Limb (tissue), 2 donors: ENCODE results near the gene DCTN2.
A peak's percentile ranks its signal among the peaks of the same experiment; 100 is the strongest.
"Not testable (repeated sequence)": the region's sequence is repeated elsewhere in the genome, so short reads cannot be mapped to it uniquely, and the experiment has no call there.

Source experiments
- DNase-seq, 2 donors: peaks; one replicate each; pipeline ENCODE4 v3.0.0-alpha.2; 2016; ENCODE audit errors: extremely low spot score in 2 of 2

Gene DCTN2

DNA sequence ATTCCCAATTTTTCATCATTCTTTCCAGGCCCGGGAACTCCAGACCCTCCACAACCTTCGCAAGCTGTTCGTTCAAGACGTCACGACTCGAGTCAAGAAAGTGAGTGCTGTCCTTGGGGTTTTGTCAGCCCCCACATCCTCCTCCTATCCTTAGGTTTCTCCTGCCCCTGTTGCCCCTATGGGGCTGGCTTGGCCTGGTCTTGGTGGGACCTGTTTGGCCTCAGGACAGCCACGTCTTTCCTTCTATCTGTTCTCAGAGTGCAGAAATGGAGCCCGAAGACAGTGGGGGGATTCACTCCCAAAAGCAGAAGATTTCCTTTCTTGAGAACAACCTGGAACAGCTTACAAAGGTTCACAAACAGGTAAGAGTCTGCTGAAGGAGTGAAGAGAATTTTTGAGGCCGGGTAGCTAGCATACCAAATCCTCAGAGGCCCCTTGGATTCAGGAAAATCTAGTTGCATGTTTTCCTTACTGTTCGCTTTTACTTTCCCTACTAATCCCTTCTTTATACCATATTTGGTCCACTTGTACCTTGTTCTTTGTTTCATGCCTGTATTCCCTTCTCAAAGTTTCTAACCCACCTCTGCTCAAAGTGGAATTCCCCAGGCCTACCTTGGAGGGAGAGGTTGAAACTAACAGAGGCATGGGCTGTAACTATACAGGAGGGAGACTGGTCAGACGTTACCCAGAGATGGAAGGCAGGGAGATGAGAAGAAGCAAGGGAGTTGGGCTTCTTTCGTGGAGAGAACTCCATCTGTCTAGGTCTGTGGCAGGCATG lies 31.2 kb upstream of the DCTN2 start:
- DNase-seq = no peak

- no peak for DNase-seq
These were observed 29.7 kb upstream of the DCTN2 start for GRCh38 chr12:57576613-57577160.

GRCh38 chr12:57575771-57576612 lies 29.0 kb upstream of the DCTN2 start:
- no peak for DNase-seq

DNA sequence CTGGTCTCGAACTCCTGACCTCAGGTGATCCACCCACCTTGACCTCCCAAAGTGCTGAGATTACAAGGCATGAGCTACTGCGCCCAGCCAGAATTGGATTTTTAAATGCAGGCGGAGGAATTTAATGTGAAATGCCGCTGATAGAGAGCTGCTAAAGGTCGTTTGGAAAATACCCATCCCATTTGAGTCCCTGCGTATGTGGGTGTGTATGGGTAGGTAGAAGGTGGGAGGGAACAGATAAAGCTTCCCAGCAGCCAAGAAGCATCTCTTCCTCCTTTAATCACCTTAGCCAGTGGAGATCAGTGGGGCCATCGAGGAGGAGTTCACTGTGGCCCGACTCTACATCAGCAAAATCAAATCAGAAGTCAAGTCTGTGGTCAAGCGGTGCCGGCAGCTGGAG lies 27.8 kb upstream of the DCTN2 start:
- no peak for DNase-seq

DNA sequence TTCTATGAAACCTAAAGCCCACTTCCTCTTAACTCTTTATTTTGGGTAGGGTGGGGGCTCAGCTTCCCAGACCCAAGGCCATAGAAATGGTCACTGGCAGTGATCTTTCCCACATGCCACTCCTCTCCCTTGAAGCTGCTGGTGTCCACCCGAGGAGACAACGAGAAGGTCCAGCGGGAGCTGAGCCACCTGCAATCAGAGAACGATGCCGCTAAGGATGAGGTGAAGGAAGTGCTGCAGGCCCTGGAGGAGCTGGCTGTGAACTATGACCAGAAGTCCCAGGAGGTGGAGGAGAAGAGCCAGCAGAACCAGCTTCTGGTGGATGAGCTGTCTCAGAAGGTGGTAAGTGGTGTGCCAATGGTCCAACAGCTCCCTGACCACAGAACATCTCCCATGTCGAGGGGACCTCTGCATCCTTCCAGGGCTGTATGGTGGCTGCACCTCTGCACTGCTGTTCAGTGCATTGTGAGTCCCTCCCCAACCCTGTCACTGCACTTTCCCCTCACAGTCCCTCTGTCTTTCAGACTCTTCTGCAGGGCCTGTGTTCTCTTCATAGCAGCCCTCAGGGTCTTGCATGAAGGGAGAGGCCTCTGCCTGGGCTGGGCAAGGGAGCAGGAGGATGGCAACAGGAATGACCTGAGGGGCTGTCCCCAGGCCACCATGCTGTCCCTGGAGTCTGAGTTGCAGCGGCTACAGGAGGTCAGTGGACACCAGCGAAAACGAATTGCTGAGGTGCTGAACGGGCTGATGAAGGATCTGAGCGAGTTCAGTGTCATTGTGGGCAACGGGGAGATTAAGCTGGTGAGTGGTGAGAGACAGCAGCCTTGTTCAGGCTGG lies 25.2 kb upstream of the DCTN2 start:
- DNase-seq = no peak

DNA sequence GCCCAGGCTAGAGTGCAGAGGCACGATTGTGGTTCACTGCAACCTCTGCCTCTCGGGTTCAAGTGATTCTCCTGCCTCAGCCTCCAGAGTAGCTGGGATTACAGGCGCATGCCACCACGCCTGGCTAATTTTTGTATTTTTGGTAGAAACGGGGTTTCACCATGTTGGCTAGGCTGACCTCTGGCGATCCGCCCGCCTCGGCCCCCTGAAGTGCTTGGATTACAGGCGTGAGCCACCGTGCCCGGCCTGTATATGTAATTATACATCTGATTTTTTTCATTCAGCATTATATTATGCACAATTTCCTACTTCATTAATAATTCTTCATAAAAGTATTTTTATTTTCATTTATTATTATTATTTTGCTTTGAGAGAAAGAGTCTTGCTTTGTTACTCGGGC lies 23.4 kb upstream of the DCTN2 start:
- DNase-seq = not testable (repeated sequence)

DNA sequence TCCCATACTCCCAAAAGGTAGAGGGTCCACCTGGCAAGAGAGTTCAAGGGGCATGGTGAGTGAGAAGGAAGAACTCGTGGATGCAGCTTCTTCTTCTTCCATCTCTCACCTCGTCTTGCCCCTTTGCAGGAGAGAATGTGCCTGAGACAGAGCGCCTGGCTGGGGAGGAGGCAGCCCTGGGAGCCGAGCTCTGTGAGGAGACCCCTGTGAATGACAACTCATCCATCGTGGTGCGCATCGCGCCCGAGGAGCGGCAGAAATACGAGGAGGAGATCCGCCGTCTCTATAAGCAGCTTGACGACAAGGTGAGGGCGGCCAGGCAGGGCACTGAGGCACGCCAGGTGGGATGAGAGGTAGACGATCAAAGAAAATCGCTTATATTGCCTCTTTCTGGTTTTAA lies 22.9 kb upstream of the DCTN2 start:
- DNase-seq = no peak

- no peak for DNase-seq
These were observed 21.8 kb upstream of the DCTN2 start for GRCh38 chr12:57568838-57569237.

- DNase-seq = no peak
These were observed 17.3 kb upstream of the DCTN2 start for GRCh38 chr12:57564178-57564740.

DNA sequence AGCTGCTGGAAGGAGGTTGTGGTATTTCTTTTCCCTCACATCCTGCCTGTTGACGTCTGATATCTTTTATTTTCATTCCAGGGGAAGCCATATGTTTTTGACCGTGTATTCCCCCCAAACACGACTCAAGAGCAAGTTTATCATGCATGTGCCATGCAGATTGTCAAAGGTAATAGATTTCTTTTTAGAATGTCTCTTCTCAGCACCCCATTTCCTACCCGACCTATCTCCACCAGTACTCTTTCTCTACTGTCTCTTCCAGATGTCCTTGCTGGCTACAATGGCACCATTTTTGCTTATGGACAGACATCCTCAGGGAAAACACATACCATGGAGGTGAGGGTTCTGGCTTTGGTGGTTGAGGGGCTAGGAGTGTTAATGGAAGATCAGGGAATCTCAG lies 16.4 kb upstream of the DCTN2 start:
- no peak for DNase-seq

GRCh38 chr12:57561117-57561516 lies 14.1 kb upstream of the DCTN2 start:
- not testable (repeated sequence) for DNase-seq

GRCh38 chr12:57560516-57560915 lies 13.5 kb upstream of the DCTN2 start:
- DNase-seq = no peak

DNA sequence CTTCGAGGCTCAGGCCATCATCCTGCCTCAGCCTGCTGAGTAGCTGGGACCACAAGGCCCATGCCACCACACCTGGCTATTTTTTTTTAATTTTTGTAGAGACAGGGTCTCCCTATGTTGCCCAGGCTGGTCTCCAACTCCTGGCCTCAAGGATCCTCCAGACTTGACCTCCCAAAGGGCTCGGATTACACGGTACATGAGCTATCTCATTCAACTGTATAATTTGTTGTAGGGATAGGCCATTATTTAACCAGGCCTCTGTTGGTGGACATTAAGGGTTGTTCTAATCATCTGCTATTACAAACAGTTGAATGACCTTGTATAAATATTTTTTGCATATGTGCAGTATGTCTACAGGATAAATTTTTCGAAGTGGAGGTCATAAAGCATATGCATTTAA lies 11.9 kb upstream of the DCTN2 start:
- no peak for DNase-seq

DNA sequence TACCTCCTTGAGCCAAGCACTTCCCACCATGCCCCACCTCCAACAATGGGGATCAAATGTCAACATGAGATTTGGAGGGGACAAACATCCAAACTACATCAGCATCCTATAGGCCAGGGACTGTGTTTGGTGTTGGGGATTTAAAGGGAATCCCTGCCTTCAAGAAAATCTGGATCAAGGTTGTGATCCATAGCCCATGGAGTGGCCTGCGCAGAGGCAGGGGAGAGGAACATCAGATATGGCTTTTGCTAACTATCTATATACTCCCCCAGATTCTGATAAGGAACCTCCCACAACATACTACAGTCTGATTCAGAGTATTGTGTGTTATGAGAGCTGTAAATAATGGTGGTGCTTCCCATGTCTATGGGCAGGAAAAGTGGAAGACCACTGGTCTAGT lies 7.9 kb upstream of the DCTN2 start:
- DNase-seq = no peak

DNA sequence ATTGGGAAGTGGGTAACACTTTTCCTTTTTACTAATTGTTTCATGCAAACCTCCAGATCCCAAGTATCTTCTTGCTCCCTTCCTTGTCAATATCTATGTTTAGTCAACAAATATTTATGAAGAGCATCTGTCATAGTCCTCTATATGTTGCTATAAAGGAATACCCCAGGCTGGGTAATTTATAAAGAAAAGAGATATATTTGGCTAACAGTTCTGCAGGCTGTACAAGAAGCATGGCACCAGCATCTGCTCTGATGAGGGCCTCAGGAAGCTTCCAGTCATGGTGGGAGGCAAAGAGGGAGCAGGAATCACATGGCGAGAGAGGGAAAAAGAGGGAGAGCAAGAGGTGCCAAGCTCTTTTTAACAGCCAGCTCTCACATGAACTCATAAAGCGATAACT lies 7.5 kb upstream of the DCTN2 start:
- DNase-seq = no peak

GRCh38 chr12:57553343-57554202 lies 6.6 kb upstream of the DCTN2 start:
- peak in 1 of 2 donors; percentile 47 for DNase-seq

DNA sequence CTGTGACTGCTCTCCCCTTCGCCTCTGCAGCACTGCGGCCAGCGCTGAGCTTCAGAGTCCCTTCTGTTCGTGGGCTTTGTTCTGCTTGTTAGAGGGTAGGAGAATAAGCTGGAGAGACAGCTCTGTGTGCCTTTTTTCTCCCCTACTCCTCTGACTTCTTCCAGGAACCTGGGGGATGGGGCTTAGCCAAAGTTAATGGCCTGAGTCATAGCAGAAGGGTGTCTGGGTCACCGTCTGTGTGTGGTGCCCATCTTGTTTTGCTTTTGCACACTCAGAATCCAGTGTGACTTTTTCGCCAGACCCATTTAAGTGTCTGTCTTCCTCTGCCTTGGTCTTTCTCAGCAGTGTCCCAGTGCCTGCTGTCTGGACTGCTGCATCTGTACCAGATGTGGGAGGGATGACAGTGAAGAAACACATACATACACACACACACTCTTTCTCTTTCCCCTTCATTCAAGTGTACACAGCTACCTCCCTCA lies 5.9 kb upstream of the DCTN2 start:
- DNase-seq = no peak

- DNase-seq = no peak
These were observed 5.3 kb upstream of the DCTN2 start for GRCh38 chr12:57552306-57552651.

DNA sequence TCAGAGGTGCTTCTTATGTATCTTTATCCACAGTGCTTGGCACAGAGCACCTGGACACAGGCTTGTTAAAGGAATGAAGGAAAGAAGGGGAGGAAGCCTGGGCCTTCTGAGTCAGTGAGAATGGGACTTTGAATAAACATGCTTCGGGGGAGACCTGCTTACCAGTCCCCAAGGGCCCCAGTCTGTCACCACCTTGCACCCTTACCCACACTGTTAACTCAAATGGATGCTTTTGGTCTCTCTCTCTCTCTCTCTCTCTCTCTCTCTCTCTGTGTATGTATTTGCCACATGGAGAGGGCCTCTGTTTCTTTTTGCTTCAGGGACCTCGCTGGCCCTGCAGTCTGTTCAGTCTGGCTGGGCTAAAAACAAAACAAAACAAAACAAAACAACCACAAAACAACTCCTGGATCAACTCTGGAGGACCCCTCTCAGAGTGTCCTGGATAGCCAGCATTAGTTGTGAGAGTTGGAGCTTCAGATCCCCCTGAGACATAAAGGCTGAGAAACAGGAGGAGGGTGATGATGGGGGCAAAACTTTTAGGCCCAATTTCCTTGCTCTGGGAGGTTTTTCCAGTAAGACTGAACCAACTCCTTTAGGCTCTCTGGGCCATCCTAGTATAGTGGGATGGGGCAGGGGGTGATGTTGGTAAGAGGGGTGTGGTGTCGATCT lies 4.8 kb upstream of the DCTN2 start:
- DNase-seq = no peak
